Measurements from ENCODE around the gene SYNJ2. TPM values are rescaled to one million over a fixed set of nuclear protein-coding genes. Genes with fewer than 3 reads are reported as not detected.

SYNJ2 gene
- total RNA-seq, 2 donors from 2014 or later: 30.6 to 48.5 TPM

DNA sequence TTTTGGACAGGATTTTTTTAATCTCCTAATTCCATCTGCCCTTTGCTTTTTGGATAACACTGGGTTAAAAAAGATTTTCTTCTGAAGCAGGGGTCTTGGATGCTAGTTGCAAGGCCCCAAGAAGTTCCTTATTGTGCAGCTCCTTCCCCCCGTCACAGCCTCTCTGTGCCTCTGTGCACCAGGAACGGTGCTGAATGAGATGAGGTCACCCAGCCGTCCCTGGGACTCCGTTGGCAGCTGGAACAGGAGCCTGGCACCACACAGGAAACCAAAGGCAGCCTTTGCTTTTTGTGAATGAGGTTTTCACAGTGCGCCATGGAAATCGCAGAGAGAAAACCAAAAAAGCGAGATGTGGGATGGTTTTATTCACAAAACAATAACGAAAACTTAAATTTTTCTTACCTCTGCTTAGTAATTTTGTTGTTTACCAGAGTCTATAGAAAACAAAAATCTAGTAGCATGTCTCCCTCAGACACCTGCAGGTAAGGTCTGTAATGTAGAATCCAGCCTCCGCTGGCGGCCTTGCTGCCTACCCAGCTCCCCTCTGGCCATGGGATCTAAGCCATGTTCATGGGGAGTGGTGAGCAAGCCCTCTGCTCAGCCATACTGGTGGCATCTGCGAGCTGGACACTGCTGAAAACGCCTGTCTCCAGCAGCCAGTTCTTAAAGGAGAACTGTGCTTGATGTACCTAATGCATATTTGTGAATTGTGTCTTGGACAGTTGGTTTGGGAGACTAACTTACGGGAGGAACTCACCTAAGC, 40.4 kb upstream of the SYNJ2 start:
- TF ChIP-seq, protein P1, sequence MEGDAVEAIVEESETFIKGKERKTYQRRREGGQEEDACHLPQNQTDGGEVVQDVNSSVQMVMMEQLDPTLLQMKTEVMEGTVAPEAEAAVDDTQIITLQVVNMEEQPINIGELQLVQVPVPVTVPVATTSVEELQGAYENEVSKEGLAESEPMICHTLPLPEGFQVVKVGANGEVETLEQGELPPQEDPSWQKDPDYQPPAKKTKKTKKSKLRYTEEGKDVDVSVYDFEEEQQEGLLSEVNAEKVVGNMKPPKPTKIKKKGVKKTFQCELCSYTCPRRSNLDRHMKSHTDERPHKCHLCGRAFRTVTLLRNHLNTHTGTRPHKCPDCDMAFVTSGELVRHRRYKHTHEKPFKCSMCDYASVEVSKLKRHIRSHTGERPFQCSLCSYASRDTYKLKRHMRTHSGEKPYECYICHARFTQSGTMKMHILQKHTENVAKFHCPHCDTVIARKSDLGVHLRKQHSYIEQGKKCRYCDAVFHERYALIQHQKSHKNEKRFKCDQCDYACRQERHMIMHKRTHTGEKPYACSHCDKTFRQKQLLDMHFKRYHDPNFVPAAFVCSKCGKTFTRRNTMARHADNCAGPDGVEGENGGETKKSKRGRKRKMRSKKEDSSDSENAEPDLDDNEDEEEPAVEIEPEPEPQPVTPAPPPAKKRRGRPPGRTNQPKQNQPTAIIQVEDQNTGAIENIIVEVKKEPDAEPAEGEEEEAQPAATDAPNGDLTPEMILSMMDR (IDR thresholded peaks at IDR 0.05): no peak
- no peaks in the 10 kb centered on the region for H3K9me3 ChIP-seq
- DNase-seq (ENCODE audit: low spot score) (no peak), ATAC-seq (ENCODE audit: insufficient number of reproducible peaks, low FRiP score, low read depth) (no peak)
- no peak overlapping the region for H3K4me3 ChIP-seq
- H3K27me3 ChIP-seq (replicated peaks; ENCODE audit: insufficient read depth): no peaks in the 10 kb centered on the region
- no peaks in the 10 kb centered on the region for H3K4me1 ChIP-seq (ENCODE audit: control insufficient read depth in 1 of 2, low read depth in 2 of 2)
- no peak overlapping the region for H3K27ac ChIP-seq
- H3K36me3 ChIP-seq: peaks cover 58% of the 10 kb centered on the region

DNA sequence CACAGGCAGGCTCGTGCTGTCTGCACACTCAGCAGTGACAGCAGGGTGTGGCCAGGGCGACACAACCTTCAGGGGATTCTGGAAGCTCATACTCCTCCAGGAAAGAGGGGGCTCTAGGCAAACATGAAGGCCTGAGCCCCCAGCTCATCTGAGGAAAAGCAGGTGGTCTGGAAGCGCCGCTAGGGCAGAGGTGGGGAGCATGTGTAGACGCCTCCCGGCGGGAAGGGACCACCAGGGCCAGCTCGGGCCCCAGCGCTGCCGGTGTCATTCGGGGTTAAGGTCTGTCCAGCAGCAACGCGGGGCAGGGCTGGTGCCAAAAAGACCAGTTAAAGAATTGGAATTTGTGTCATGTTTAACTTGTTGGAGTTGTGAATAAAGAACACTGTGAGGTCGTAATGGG, 39.3 kb upstream of the SYNJ2 start:
- TF ChIP-seq, protein P1 (IDR thresholded peaks at IDR 0.05): no peak
- ATAC-seq (ENCODE audit: insufficient number of reproducible peaks, low FRiP score, low read depth) (no peak), DNase-seq (ENCODE audit: low spot score) (no peak)
- peaks cover 51% of the 10 kb centered on the region for H3K36me3 ChIP-seq
- H3K9me3 ChIP-seq: no peaks in the 10 kb centered on the region
- no peak overlapping the region for H3K27ac ChIP-seq
- H3K4me1 ChIP-seq (ENCODE audit: control insufficient read depth in 1 of 2, low read depth in 2 of 2): no peaks in the 10 kb centered on the region
- H3K27me3 ChIP-seq (replicated peaks; ENCODE audit: insufficient read depth): no peaks in the 10 kb centered on the region
- no peak overlapping the region for H3K4me3 ChIP-seq

DNA sequence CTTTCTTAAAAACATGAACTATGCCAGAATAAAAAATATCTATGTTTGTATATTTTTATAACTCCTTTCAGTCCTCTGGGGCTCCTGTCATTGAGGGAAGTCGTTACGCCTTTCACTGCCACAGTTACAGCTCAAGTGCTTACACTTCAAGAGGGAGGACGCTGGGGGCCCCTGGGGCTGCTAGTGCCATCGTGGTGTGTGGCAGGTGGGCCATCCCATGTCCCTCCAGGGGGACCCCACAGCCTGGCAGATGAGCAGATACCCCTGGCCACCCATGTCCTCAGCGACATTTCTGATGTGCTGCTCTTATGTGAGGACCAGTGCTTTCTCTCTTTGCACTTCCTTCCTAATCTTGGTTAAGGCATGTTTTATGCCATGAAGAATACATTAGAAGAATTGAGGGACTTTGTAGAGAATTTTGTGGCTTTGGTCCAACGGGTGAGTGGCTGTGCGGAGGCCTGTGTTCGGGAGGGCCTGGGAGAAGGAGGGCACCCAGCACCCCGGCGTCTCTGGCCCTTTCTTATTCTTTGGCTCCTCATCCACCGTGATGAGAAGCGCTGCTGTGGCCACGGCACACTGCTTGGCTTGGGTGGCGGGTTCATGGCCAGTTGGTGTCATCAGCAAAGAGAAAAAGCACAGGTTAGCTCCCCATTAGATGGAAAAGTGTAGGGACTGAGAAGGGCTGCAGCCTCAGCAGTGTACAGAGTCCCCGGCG, 38.3 kb upstream of the SYNJ2 start:
- no peak for ATAC-seq (ENCODE audit: insufficient number of reproducible peaks, low FRiP score, low read depth)
- Histone ChIP-seq H3K4me3 (no peak overlapping the region), H3K27ac (no peak overlapping the region), H3K36me3 (peaks cover 43% of the 10 kb centered on the region), H3K27me3 (replicated peaks; ENCODE audit: insufficient read depth) (no peaks in the 10 kb centered on the region), H3K9me3 (no peaks in the 10 kb centered on the region), H3K4me1 (ENCODE audit: control insufficient read depth in 1 of 2, low read depth in 2 of 2) (no peaks in the 10 kb centered on the region)
- TF ChIP-seq, protein P1 (IDR thresholded peaks at IDR 0.05): no peak
- no peak for DNase-seq (ENCODE audit: low spot score)

DNA sequence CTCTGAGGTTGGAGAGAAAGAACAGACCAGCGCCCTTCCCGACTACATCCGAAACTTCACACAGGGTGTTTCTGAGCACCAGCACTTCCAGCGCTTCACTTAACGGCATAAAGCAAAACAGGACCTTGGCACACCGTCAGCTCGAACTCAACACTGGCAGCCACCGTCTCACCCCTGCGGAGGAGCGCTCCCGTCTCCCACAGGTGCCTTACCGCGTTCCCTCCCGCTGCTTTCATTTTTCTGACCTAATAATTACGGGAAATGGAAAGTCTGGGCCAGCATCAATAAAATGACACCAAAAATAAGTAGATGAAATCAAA, 37.7 kb upstream of the SYNJ2 start:
- H3K4me3 ChIP-seq: no peak overlapping the region
- H3K4me1 ChIP-seq (ENCODE audit: control insufficient read depth in 1 of 2, low read depth in 2 of 2): no peaks in the 10 kb centered on the region
- TF ChIP-seq, protein P1 (IDR thresholded peaks at IDR 0.05): no peak
- H3K27ac ChIP-seq: no peak overlapping the region
- DNase-seq (ENCODE audit: low spot score) (no peak), ATAC-seq (ENCODE audit: insufficient number of reproducible peaks, low FRiP score, low read depth) (no peak)
- peaks cover 38% of the 10 kb centered on the region for H3K36me3 ChIP-seq
- no peaks in the 10 kb centered on the region for H3K27me3 ChIP-seq (replicated peaks; ENCODE audit: insufficient read depth)
- H3K9me3 ChIP-seq: peaks cover under 1% of the 10 kb centered on the region

DNA sequence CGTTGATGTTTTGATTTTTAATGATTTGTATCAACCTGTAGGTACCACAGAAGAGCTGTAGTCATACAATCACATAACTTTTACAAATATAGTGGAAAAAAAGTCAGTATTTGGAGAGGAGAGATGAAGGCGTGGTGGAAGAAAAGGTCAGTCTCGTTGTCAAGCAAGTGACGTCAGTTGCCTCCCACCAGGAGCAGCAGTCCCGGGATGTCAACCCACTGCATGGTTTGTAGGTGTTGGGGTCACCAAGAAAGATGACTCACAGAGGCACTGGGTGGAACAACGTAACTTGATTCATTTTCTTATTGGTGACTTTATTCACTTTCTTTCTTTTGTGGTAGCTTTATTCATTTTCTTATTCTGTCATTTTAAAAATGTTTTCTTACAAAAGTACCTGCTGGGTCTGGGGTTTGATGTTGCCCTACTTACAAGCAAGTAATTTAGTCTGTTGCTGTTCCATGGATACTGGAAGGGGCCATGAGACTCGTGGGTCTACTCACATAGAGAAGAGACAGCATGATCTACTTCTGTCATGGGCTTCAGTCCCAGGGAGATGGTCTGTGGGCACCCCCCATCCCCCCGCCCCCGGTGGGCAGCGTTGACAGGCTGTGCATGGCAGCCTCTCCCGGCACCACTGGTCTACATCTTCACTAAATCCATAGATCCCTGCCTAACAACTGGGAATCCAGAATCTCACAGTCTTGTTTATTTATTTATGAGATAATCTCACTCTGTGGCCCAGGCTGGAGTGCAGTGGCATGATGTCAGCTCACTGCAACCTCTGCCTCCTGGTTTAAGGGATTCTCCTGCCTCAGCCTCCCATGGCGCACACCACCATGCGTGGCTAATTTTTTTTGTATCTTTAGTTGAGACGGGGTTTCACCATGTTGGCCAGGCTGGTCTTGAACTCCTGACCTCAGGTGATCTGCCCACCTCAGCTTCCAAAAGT, 36.4 kb upstream of the SYNJ2 start:
- Histone ChIP-seq H3K4me3 (no peak overlapping the region), H3K36me3 (peaks cover 32% of the 10 kb centered on the region), H3K27me3 (replicated peaks; ENCODE audit: insufficient read depth) (no peaks in the 10 kb centered on the region), H3K27ac (no peak overlapping the region), H3K9me3 (peaks cover 14% of the 10 kb centered on the region), H3K4me1 (ENCODE audit: control insufficient read depth in 1 of 2, low read depth in 2 of 2) (no peaks in the 10 kb centered on the region)
- DNase-seq (ENCODE audit: low spot score): no peak
- no peak for ATAC-seq (ENCODE audit: insufficient number of reproducible peaks, low FRiP score, low read depth)
- TF ChIP-seq, protein P1 (IDR thresholded peaks at IDR 0.05): no peak
